ENCODE results near the gene BRSK2. TPM values are rescaled to one million over a fixed set of nuclear protein-coding genes. Genes with fewer than 3 reads are reported as not detected.

The BRSK2 gene
- total and polyA plus RNA-seq, 2 of the 4 experiments (the other 2 are of a cell fraction) = 0.18 to 0.62 TPM

GRCh38 chr11:1468002-1468401 lies 78.3 kb downstream of the BRSK2 start:
- Histone ChIP-seq H4K91ac (ENCODE audit: insufficient read depth, low read depth, low read length) (no peak overlapping the region), H2BK5ac (ENCODE audit: low read depth, low read length, poor library complexity, severe bottlenecking) (no peak overlapping the region), H3K4ac (ENCODE audit: low read depth, low read length) (no peak overlapping the region), H3K27me3 (ENCODE audit: control insufficient read depth, insufficient read depth, low read length) (no peaks in the 10 kb centered on the region), H4K5ac (ENCODE audit: low read depth, low read length) (no peak overlapping the region), H2BK20ac (ENCODE audit: low read depth, low read length) (no peak overlapping the region), H3K4me1 (ENCODE audit: control insufficient read depth, insufficient read depth, low read length) (no peaks in the 10 kb centered on the region), H3K18ac (ENCODE audit: low read depth, low read length) (no peak overlapping the region), H3K56ac (ENCODE audit: extremely low read depth, insufficient read depth, low read length) (no peak overlapping the region), H3K79me1 (ENCODE audit: low read depth in 1 of 2, low read length in 2 of 2) (no peaks in the 10 kb centered on the region), H3K23ac (ENCODE audit: low read depth, low read length) (no peak overlapping the region), H3K14ac (replicated peaks; ENCODE audit: low read depth, low read length) (no peak overlapping the region), H2BK15ac (ENCODE audit: low read depth, low read length) (no peak overlapping the region), H3K4me3 (ENCODE audit: insufficient read depth, low read depth, low read length) (no peak overlapping the region), H3K4me2 (ENCODE audit: low read depth, low read length) (no peak overlapping the region), H2AFZ (replicated peaks; ENCODE audit: low read length, poor library complexity) (peak overlapping the region; percentile 58), H3K27ac (ENCODE audit: insufficient read depth, low read length) (no peak overlapping the region), H2BK120ac (ENCODE audit: low read depth, low read length) (no peak overlapping the region), H3K36me3 (ENCODE audit: control insufficient read depth, insufficient read depth, low read length) (peaks cover 13% of the 10 kb centered on the region; the same call in 1 of the 2 replicates), H3K9me1 (ENCODE audit: insufficient read depth, low read length) (no peaks in the 10 kb centered on the region), H3K9me3 (ENCODE audit: control insufficient read depth, insufficient read depth, low read length) (no peaks in the 10 kb centered on the region), H4K8ac (ENCODE audit: low read depth in 2 of 2, low read length in 2 of 2) (no peak overlapping the region), H2AK9ac (replicated peaks; ENCODE audit: low read depth, low read length, poor library complexity) (no peak overlapping the region), H3K9ac (ENCODE audit: low read depth, low read length) (no peak overlapping the region), H4K20me1 (ENCODE audit: insufficient read depth, low read length) (no peaks in the 10 kb centered on the region; the same call in 1 of the 2 replicates), H2AK5ac (ENCODE audit: low read depth, low read length) (no peak overlapping the region)
- in situ Hi-C loops (cut with MboI; ENCODE audit: low sequenced_read_pairs) = no loop called here
- ATAC-seq (ENCODE audit: low read depth) = no peak
- TF ChIP-seq CEBPB (IDR thresholded peaks at IDR 0.05; ENCODE audit: low read depth, low read length) (no peak), POLR2A (IDR thresholded peaks at IDR 0.05; ENCODE audit: low read depth, low read length) (no peak), RCOR1 (IDR thresholded peaks at IDR 0.05; ENCODE audit: insufficient replicate concordance, low read length) (no peak), NFE2L2 (IDR thresholded peaks at IDR 0.05; ENCODE audit: low read depth, low read length) (no peak), MAFK (IDR thresholded peaks at IDR 0.05; ENCODE audit: low read depth, low read length) (no peak), MAZ (IDR thresholded peaks at IDR 0.05; ENCODE audit: borderline replicate concordance, low read depth, low read length) (no peak), RAD21 (IDR thresholded peaks at IDR 0.05; ENCODE audit: low read length) (no peak), ELK1 (IDR thresholded peaks at IDR 0.05; ENCODE audit: borderline replicate concordance, low read depth, low read length) (no peak), FOS (IDR thresholded peaks at IDR 0.05; ENCODE audit: low read depth, low read length) (no peak), SMC3 (IDR thresholded peaks at IDR 0.05; ENCODE audit: low read depth, low read length) (no peak), RFX5 (IDR thresholded peaks at IDR 0.05; ENCODE audit: low read depth, low read length) (no peak), BHLHE40 (IDR thresholded peaks at IDR 0.05; ENCODE audit: low read depth, low read length) (no peak), CHD1 (IDR thresholded peaks at IDR 0.05; ENCODE audit: low read depth, low read length) (no peak), MXI1 (IDR thresholded peaks at IDR 0.05; ENCODE audit: borderline replicate concordance, low read depth, low read length) (no peak)
- TF ChIP-seq, protein P1, sequence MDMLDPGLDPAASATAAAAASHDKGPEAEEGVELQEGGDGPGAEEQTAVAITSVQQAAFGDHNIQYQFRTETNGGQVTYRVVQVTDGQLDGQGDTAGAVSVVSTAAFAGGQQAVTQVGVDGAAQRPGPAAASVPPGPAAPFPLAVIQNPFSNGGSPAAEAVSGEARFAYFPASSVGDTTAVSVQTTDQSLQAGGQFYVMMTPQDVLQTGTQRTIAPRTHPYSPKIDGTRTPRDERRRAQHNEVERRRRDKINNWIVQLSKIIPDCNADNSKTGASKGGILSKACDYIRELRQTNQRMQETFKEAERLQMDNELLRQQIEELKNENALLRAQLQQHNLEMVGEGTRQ (IDR thresholded peaks at IDR 0.05; ENCODE audit: low read depth, low read length) = no peak
- TF ChIP-seq, protein P2, sequence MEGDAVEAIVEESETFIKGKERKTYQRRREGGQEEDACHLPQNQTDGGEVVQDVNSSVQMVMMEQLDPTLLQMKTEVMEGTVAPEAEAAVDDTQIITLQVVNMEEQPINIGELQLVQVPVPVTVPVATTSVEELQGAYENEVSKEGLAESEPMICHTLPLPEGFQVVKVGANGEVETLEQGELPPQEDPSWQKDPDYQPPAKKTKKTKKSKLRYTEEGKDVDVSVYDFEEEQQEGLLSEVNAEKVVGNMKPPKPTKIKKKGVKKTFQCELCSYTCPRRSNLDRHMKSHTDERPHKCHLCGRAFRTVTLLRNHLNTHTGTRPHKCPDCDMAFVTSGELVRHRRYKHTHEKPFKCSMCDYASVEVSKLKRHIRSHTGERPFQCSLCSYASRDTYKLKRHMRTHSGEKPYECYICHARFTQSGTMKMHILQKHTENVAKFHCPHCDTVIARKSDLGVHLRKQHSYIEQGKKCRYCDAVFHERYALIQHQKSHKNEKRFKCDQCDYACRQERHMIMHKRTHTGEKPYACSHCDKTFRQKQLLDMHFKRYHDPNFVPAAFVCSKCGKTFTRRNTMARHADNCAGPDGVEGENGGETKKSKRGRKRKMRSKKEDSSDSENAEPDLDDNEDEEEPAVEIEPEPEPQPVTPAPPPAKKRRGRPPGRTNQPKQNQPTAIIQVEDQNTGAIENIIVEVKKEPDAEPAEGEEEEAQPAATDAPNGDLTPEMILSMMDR (conservative IDR thresholded peaks at IDR 0.05; ENCODE audit: low read depth, low read length) = no peak
- intact Hi-C loops (cut with micrococcal nuclease) = no loop called here
- DNase-seq = no peak
- 86% methylated on average over 12 of the region's 18 CpGs; no CpG with 5 or more reads in 1 of the 2 experiments for WGBS, 2 experiments (ENCODE audit: extremely low coverage in 2 of 2, insufficient read length in 1 of 2)
- dilution Hi-C loops (cut with HindIII; ENCODE audit: low sequenced_read_pairs, unreplicated experiment) = no loop called here
- BruUV-seq (replicated peaks) = no TSS peak
- CTCF ChIA-PET = no interaction called here
- POLR2A ChIA-PET (ENCODE audit: unreplicated experiment) = no interaction called here

Measured in IMR-90 (cell line).